Measurements from ENCODE around the gene GNA14.

The GNA14 gene

GRCh38 chr9:77426712-77427111 lies 221.4 kb downstream of the GNA14 start:
- no peak for DNase-seq (ENCODE audit: low spot score)
- in situ Hi-C loops (cut with MboI; ENCODE audit: low pct_unique_long_range_greater_than_20kb, low sequenced_read_pairs, unreplicated experiment), result no loop called here
- no peak for TF ChIP-seq CTCF (IDR thresholded peaks at IDR 0.05; ENCODE audit: extremely low read depth, insufficient read depth, missing control alignments)

- no peak for DNase-seq (ENCODE audit: low spot score)
- in situ Hi-C loops (cut with MboI; ENCODE audit: low pct_unique_long_range_greater_than_20kb, low sequenced_read_pairs, unreplicated experiment), result no loop called here
- TF ChIP-seq CTCF (IDR thresholded peaks at IDR 0.05; ENCODE audit: extremely low read depth, insufficient read depth, missing control alignments), result no peak
Observed at GRCh38 chr9:77424993-77425392, 223.1 kb downstream of the GNA14 start.

- DNase-seq (ENCODE audit: low spot score), result no peak
- in situ Hi-C loops (cut with MboI; ENCODE audit: low pct_unique_long_range_greater_than_20kb, low sequenced_read_pairs, unreplicated experiment), result no loop called here
- TF ChIP-seq CTCF (IDR thresholded peaks at IDR 0.05; ENCODE audit: extremely low read depth, insufficient read depth, missing control alignments), result no peak
Observed at GRCh38 chr9:77423841-77424240, 224.3 kb downstream of the GNA14 start.

GRCh38 chr9:77422969-77423368 lies 225.2 kb downstream of the GNA14 start:
- no peak for TF ChIP-seq CTCF (IDR thresholded peaks at IDR 0.05; ENCODE audit: extremely low read depth, insufficient read depth, missing control alignments)
- in situ Hi-C loops (cut with MboI; ENCODE audit: low pct_unique_long_range_greater_than_20kb, low sequenced_read_pairs, unreplicated experiment), result no loop called here

GRCh38 chr9:77421506-77422265 lies 226.4 kb downstream of the GNA14 start:
- TF ChIP-seq CTCF (IDR thresholded peaks at IDR 0.05; ENCODE audit: extremely low read depth, insufficient read depth, missing control alignments), result no peak
- in situ Hi-C loops (cut with MboI; ENCODE audit: low pct_unique_long_range_greater_than_20kb, low sequenced_read_pairs, unreplicated experiment), result no loop called here
- no peak for DNase-seq (ENCODE audit: low spot score)

More at GRCh38 chr9:77422969-77423368, 225.2 kb downstream of the GNA14 start:
- no peak for DNase-seq (ENCODE audit: low spot score)

GRCh38 chr9:77420641-77421040 lies 227.5 kb downstream of the GNA14 start:
- no peak for DNase-seq (ENCODE audit: low spot score)
- no peak for TF ChIP-seq CTCF (IDR thresholded peaks at IDR 0.05; ENCODE audit: extremely low read depth, insufficient read depth, missing control alignments)
- in situ Hi-C loops (cut with MboI; ENCODE audit: low pct_unique_long_range_greater_than_20kb, low sequenced_read_pairs, unreplicated experiment), result no loop called here
